Liver (tissue), 3 donors: ENCODE measurements around the gene RFC4.

Experiments
- EGR1 ChIP-seq, 2 donors: IDR thresholded peaks; 2 replicates each; pipeline ENCODE4 v1.6.1; 2016 to 2018; ENCODE audit warnings: antibody characterized with exemption in 2 of 2, low read depth in 2 of 2
- GABPA ChIP-seq, 2 donors: IDR thresholded peaks in 1 of 2; conservative IDR thresholded peaks in 1 of 2; 2 replicates each; pipeline ENCODE4 v1.6.1; 2016; ENCODE audit warnings: antibody characterized with exemption in 2 of 2, mild to moderate bottlenecking in 1 of 2, moderate library complexity in 1 of 2
- HNF4A ChIP-seq, 2 donors: conservative IDR thresholded peaks; 2 replicates each; pipeline ENCODE4 v1.6.1; 2016; ENCODE audit warnings: antibody characterized with exemption in 2 of 2, mild to moderate bottlenecking in 2 of 2
- TF ChIP-seq, protein P1 (sequence below): IDR thresholded peaks from 2 replicates; pipeline ENCODE4 v1.6.1; 2016; ENCODE audit warnings: antibody characterized with exemption
- TF ChIP-seq, protein P2 (sequence below): IDR thresholded peaks from 2 replicates; pipeline ENCODE4 v1.6.1; 2016; ENCODE audit warnings: antibody characterized with exemption
- TF ChIP-seq, protein P3 (sequence below): fragments of 150-350 bp; IDR thresholded peaks from 2 replicates; pipeline ENCODE4 v1.5.1; 2017; ENCODE audit warnings: improper control_type of control experiment, low read depth, low read length; ENCODE audit not compliant: missing input control
- TF ChIP-seq, protein P4 (sequence below): IDR thresholded peaks from 2 replicates; pipeline ENCODE4 v1.6.1; 2016; ENCODE audit warnings: antibody characterized with exemption, mild to moderate bottlenecking
- donor health status: healthy.
- donor health status: healthy.

DNA sequence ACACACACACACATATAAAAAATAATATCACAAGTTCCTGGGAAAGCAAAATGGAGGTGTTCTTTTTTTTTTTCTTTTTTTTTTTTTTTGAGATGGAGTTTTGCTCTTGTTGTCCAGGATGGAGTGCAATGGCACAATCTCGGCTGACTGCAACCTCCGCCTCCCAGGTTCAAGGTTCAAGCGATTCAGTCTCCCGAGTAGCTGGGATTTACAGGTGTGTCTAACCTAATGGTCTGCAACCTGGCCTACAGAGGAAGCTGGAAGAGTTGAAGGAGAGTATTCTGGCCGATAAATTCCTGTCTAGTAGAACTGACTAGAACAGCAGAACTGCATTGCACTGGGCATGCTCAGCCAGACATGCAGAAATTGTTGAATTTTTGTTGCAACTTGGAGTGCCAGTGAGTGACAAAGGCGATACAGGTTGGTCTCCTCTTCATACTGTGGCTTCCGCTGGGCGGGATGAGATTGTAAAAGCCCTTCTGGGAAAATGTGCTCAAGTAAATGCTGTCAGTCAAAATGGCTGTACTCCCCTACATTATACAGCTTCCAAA is 45.3 kb downstream of the RFC4 start:
- TF ChIP-seq, protein P1, sequence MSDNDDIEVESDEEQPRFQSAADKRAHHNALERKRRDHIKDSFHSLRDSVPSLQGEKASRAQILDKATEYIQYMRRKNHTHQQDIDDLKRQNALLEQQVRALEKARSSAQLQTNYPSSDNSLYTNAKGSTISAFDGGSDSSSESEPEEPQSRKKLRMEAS: no peak
- TF ChIP-seq, protein P2, sequence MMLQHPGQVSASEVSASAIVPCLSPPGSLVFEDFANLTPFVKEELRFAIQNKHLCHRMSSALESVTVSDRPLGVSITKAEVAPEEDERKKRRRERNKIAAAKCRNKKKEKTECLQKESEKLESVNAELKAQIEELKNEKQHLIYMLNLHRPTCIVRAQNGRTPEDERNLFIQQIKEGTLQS: no peak
- TF ChIP-seq, protein P3, sequence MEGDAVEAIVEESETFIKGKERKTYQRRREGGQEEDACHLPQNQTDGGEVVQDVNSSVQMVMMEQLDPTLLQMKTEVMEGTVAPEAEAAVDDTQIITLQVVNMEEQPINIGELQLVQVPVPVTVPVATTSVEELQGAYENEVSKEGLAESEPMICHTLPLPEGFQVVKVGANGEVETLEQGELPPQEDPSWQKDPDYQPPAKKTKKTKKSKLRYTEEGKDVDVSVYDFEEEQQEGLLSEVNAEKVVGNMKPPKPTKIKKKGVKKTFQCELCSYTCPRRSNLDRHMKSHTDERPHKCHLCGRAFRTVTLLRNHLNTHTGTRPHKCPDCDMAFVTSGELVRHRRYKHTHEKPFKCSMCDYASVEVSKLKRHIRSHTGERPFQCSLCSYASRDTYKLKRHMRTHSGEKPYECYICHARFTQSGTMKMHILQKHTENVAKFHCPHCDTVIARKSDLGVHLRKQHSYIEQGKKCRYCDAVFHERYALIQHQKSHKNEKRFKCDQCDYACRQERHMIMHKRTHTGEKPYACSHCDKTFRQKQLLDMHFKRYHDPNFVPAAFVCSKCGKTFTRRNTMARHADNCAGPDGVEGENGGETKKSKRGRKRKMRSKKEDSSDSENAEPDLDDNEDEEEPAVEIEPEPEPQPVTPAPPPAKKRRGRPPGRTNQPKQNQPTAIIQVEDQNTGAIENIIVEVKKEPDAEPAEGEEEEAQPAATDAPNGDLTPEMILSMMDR: no peak
- TF ChIP-seq, protein P4, sequence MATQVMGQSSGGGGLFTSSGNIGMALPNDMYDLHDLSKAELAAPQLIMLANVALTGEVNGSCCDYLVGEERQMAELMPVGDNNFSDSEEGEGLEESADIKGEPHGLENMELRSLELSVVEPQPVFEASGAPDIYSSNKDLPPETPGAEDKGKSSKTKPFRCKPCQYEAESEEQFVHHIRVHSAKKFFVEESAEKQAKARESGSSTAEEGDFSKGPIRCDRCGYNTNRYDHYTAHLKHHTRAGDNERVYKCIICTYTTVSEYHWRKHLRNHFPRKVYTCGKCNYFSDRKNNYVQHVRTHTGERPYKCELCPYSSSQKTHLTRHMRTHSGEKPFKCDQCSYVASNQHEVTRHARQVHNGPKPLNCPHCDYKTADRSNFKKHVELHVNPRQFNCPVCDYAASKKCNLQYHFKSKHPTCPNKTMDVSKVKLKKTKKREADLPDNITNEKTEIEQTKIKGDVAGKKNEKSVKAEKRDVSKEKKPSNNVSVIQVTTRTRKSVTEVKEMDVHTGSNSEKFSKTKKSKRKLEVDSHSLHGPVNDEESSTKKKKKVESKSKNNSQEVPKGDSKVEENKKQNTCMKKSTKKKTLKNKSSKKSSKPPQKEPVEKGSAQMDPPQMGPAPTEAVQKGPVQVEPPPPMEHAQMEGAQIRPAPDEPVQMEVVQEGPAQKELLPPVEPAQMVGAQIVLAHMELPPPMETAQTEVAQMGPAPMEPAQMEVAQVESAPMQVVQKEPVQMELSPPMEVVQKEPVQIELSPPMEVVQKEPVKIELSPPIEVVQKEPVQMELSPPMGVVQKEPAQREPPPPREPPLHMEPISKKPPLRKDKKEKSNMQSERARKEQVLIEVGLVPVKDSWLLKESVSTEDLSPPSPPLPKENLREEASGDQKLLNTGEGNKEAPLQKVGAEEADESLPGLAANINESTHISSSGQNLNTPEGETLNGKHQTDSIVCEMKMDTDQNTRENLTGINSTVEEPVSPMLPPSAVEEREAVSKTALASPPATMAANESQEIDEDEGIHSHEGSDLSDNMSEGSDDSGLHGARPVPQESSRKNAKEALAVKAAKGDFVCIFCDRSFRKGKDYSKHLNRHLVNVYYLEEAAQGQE: no peak
- no peak for TF ChIP-seq GABPA (IDR thresholded peaks at IDR 0.05 in 1 of 2, conservative IDR thresholded peaks at IDR 0.05 in 1 of 2)
- no peak for TF ChIP-seq EGR1 (IDR thresholded peaks at IDR 0.05; ENCODE audit: low read depth in 2 of 2)
- TF ChIP-seq HNF4A (conservative IDR thresholded peaks at IDR 0.05): peak; percentile 24 to 53
